ENCODE data around the gene ANAPC2.
A peak's percentile ranks its signal among the peaks of the same experiment; 100 is the strongest.

The ANAPC2 gene

DNA sequence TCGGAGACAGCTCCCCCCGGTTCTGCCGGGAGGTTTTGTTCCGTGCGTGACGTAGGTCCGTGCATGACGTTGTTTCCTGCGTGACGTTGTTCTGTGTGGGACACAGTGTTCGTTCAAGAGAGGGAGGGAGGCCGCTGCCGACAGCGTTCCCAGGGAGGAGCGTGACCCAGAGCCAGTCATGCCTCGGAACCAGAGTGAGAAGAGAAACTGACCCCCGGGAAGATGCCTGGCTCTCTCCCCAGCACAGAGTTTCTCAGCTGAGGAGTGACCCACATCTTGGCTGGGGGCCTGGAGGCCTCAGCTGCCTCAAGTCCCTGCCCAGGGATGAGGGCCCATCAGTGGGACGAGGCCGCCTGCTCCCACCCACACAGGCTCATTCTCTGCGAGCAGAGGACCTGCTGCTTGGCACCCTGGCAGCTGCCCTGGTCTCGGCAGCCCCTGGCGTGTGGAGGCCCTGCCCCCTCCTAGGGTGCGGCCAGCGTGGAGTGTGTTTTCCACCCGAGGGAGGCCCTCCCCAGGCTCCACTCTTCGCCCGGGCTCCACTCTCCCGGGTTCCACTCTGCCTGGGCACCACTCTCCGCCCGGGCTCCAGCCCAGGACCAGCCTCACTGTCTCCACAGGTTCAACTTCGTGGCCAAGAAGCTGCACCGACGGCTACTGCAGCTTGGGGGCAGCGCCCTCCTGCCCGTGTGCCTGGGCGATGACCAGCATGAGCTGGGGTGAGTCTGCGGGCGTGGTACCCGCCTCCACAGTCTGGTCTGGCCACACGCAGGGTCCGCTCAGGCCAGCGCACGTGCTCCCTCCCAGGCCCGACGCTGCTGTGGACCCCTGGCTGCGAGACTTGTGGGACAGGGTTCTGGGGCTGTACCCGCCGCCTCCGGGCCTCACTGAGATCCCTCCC lies 25.1 kb upstream of the ANAPC2 start:
- Histone ChIP-seq H3K27ac (no peak overlapping the region), H3K79me2 (ENCODE audit: insufficient read depth, low read depth) (no peaks in the 10 kb centered on the region), H3K4me2 (no peak overlapping the region), H3K36me3 (ENCODE audit: insufficient read depth) (no peaks in the 10 kb centered on the region), H2AFZ (ENCODE audit: low read depth) (no peak overlapping the region), H3K9ac (no peak overlapping the region), H3K4me3 (IDR thresholded peaks at IDR 0.05; ENCODE audit: insufficient read depth, low read depth, low read length) (no peak overlapping the region), H4K20me1 (ENCODE audit: insufficient read depth) (no peaks in the 10 kb centered on the region), H3K27me3 (ENCODE audit: insufficient read depth, low read depth) (no peaks in the 10 kb centered on the region), H3K4me1 (ENCODE audit: low read depth, poor library complexity, severe bottlenecking) (no peaks in the 10 kb centered on the region)
- TF ChIP-seq, protein P1, sequence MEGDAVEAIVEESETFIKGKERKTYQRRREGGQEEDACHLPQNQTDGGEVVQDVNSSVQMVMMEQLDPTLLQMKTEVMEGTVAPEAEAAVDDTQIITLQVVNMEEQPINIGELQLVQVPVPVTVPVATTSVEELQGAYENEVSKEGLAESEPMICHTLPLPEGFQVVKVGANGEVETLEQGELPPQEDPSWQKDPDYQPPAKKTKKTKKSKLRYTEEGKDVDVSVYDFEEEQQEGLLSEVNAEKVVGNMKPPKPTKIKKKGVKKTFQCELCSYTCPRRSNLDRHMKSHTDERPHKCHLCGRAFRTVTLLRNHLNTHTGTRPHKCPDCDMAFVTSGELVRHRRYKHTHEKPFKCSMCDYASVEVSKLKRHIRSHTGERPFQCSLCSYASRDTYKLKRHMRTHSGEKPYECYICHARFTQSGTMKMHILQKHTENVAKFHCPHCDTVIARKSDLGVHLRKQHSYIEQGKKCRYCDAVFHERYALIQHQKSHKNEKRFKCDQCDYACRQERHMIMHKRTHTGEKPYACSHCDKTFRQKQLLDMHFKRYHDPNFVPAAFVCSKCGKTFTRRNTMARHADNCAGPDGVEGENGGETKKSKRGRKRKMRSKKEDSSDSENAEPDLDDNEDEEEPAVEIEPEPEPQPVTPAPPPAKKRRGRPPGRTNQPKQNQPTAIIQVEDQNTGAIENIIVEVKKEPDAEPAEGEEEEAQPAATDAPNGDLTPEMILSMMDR (conservative IDR thresholded peaks at IDR 0.05; ENCODE audit: low read depth, low read length): no peak

DNA sequence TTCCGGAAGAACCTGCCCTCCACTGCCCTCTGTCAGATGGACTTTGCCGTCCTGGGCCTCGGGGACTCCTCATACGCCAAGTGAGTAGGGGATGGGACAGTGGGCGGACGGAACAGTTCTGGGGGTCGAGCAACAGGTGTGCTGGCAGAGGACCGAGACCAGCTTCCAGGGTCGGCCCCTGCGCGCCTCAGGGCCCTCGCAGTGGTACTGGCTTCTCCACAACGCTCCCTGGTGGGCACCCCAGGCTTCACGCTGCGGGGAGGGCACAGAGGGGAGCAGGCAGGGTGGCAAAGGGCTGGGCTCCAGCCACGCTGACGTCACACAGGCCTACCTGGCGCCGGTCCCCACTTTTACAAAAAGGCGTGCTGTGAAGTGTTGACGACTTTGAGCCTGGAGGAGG lies 24.2 kb upstream of the ANAPC2 start:
- TF ChIP-seq, protein P1 (conservative IDR thresholded peaks at IDR 0.05; ENCODE audit: low read depth, low read length): no peak

DNA sequence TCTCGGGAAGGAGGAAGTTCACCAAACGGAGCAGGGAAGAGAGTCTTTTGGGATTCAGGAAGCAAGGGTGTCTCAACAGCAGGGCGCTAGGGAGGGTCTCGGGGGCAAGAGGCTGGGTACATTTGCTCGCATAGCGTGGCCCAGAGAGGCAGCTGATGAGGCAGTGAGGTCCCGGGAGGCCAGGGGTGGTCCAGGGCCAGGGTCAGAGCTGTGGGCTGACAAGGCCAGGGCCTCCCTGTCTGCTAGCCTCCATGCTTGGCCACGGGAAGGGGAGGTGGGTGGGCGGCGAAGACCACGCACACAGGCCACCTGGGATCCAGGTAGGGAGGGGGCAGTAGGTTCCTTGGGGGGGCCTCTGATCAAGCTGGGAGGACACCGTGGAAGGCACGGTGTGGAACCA lies 23.2 kb upstream of the ANAPC2 start:
- Histone ChIP-seq H2AFZ (ENCODE audit: low read depth) (no peak overlapping the region), H3K79me2 (ENCODE audit: insufficient read depth, low read depth) (peaks cover 9% of the 10 kb centered on the region), H3K4me1 (ENCODE audit: low read depth, poor library complexity, severe bottlenecking) (peaks cover 5% of the 10 kb centered on the region), H3K4me3 (IDR thresholded peaks at IDR 0.05; ENCODE audit: insufficient read depth, low read depth, low read length) (no peak overlapping the region), H3K36me3 (ENCODE audit: insufficient read depth) (no peaks in the 10 kb centered on the region), H3K4me2 (no peak overlapping the region), H3K27me3 (ENCODE audit: insufficient read depth, low read depth) (no peaks in the 10 kb centered on the region), H3K9ac (no peak overlapping the region), H3K27ac (no peak overlapping the region), H4K20me1 (ENCODE audit: insufficient read depth) (no peaks in the 10 kb centered on the region)
- TF ChIP-seq, protein P1 (conservative IDR thresholded peaks at IDR 0.05; ENCODE audit: low read depth, low read length): no peak

More for the DNA sequence above, 24.2 kb upstream of the ANAPC2 start:
- Histone ChIP-seq H2AFZ (ENCODE audit: low read depth) (no peak overlapping the region), H3K27ac (no peak overlapping the region), H4K20me1 (ENCODE audit: insufficient read depth) (no peaks in the 10 kb centered on the region), H3K4me3 (IDR thresholded peaks at IDR 0.05; ENCODE audit: insufficient read depth, low read depth, low read length) (no peak overlapping the region), H3K79me2 (ENCODE audit: insufficient read depth, low read depth) (no peaks in the 10 kb centered on the region), H3K27me3 (ENCODE audit: insufficient read depth, low read depth) (no peaks in the 10 kb centered on the region), H3K36me3 (ENCODE audit: insufficient read depth) (no peaks in the 10 kb centered on the region), H3K4me1 (ENCODE audit: low read depth, poor library complexity, severe bottlenecking) (no peaks in the 10 kb centered on the region), H3K9ac (no peak overlapping the region), H3K4me2 (no peak overlapping the region)

DNA sequence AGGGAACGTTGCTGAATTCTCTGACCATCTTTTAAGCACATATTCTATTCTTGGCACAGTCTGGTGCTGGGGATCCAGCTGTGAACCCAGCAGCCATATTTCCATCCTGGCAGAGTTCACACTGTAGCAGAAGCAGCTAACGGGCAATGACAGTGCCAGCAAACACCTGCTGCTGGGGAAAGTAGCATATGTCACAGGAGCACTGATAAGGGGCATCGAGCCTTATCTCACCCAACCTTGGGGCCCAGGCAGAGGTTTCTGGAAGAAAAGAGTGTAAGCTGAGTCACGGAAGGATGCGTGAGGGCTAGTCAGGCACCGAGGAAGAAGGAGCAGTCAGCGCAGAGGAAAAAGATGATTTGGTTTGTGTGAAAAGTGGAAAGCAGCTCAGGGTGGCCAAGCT lies 18.2 kb upstream of the ANAPC2 start:
- Histone ChIP-seq H3K79me2 (ENCODE audit: insufficient read depth, low read depth) (peaks cover 37% of the 10 kb centered on the region), H3K27ac (no peak overlapping the region), H3K36me3 (ENCODE audit: insufficient read depth) (no peaks in the 10 kb centered on the region), H3K4me3 (IDR thresholded peaks at IDR 0.05; ENCODE audit: insufficient read depth, low read depth, low read length) (no peak overlapping the region), H3K9ac (peak overlapping the region; percentile 72; the same call in 1 of the 2 replicates), H3K4me2 (peak overlapping the region; percentile 75), H2AFZ (ENCODE audit: low read depth) (no peak overlapping the region), H3K27me3 (ENCODE audit: insufficient read depth, low read depth) (no peaks in the 10 kb centered on the region), H4K20me1 (ENCODE audit: insufficient read depth) (no peaks in the 10 kb centered on the region), H3K4me1 (ENCODE audit: low read depth, poor library complexity, severe bottlenecking) (peaks cover 28% of the 10 kb centered on the region)
- TF ChIP-seq, protein P1 (conservative IDR thresholded peaks at IDR 0.05; ENCODE audit: low read depth, low read length): no peak
